ENCODE data around the gene PLEKHG4.

The PLEKHG4 gene

DNA sequence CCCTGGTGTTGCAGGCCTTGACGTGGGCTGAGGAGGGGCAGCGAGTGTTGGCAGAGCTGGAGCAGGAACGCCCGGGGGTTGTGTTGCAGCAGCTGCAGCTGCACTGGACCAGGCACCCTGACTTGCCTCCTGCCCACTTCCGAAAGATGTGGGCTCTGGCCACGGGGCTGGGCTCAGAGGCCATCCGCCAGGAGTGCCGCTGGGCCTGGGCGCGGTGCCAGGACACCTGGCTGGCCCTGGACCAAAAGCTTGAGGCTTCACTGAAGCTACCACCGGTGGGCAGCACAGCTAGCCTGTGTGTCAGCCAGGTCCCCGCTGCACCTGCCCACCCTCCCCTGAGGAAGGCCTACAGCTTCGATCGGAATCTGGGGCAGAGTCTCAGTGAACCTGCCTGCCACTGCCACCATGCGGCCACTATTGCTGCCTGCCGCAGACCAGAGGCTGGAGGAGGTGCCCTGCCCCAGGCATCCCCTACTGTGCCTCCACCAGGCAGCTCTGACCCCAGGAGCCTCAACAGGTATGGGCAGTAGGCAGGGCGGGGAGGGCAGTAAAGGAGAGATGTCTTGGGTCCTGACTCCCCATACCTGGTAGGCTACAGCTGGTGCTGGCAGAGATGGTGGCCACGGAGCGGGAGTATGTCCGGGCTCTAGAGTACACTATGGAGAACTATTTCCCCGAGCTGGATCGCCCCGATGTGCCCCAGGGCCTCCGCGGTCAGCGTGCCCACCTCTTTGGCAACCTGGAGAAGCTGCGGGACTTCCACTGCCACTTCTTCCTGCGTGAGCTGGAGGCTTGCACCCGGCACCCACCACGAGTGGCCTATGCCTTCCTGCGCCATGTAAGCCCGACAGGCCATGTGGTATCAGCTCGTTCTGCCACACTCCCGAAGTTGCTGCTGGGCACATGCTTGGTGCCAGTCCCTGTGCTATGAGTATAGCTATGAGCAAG, 5.6 kb downstream of the PLEKHG4 start:
- DNase-seq (ENCODE audit: low read depth), result no peak

DNA sequence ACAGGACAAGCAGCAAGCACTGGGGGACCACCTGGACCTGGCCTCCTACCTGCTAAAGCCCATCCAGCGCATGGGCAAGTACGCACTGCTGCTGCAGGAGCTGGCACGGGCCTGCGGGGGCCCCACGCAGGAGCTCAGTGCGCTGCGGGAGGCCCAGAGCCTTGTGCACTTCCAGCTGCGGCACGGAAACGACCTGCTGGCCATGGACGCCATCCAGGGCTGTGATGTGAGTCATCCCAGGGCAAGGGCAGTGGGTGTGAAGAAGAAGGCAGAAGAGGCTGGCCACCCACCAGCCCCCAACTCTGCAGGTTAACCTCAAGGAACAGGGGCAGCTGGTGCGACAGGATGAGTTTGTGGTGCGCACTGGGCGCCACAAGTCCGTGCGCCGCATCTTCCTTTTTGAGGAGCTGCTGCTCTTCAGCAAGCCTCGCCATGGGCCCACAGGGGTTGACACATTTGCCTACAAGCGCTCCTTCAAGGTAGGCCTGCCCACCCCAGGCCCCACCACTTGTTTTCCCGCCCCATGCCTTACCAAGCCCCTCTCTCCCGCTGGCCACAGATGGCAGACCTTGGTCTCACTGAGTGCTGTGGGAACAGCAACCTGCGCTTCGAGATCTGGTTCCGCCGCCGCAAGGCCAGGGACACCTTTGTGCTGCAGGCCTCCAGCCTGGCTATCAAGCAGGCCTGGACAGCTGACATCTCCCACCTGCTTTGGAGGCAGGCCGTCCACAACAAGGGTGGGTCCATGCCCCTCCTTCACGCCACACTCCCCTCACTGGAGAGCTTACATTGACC, 7.3 kb downstream of the PLEKHG4 start:
- no peak for DNase-seq (ENCODE audit: low read depth)

DNA sequence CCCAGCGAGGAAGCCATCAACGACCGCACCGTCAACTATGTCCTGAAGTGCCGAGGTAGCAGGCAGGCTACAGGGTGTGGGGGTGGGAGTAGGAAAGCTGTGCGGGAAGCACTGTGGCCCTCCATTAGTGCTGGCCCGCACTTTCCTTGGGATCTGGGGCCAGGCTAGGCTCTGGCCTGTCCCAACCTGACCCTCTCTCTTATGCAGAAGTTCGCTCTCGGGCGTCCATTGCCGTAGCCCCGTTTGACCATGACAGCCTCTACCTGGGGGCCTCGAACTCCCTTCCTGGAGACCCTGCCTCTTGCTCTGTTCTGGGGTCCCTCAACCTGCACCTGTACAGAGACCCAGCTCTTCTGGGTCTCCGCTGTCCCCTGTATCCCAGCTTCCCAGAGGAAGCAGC, 8.6 kb downstream of the PLEKHG4 start:
- no peak for DNase-seq (ENCODE audit: low read depth)

DNA sequence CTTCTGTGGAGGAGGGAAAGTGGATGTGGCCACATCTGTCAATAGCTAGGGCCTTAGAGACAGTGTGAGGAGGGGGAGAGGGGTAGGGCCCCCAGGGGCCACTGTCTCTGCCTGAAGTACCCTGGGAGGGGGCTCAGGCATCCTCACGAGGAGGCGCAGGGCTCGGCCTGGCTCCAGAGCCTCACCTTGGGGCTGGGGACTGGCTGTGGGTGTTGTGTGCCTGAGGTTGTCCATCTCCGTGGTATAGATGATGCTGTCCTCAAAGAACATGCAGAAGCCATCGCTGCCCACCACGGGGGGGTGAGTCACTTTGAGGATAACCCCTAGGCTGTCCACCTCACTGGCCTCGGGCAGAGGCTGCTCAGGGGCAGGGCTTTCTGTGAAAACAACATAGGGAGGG, 12.1 kb downstream of the PLEKHG4 start:
- no peak for DNase-seq (ENCODE audit: low read depth)

DNA sequence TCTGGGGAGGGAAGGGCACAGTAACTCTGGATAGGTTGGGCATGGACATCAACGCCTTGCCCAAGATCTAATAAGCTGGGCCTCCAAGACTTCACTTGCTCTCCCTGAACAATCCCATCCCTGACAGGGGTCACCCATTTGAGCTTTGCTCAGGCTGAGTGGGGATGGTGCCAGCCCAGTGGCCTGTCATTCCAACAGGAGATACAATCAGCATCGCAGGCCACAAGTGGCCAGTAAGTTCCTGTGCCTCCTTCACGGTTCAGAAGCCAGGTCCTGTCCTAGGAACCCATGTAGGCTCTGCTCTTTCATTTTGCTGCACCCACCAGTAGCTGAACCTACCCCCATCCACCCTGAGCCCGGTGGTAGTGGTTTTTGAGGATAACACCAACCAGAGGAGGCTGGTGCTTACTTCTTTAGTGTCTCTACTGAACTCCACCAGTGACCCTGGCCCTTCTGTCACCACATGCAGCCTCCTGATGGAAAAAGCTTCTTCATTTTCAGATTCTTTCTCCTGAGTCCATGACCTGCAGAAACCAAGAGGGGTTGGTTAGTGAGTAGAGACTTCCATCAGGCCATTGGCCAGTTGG, 14.9 kb downstream of the PLEKHG4 start:
- DNase-seq (ENCODE audit: low read depth), result no peak

DNA sequence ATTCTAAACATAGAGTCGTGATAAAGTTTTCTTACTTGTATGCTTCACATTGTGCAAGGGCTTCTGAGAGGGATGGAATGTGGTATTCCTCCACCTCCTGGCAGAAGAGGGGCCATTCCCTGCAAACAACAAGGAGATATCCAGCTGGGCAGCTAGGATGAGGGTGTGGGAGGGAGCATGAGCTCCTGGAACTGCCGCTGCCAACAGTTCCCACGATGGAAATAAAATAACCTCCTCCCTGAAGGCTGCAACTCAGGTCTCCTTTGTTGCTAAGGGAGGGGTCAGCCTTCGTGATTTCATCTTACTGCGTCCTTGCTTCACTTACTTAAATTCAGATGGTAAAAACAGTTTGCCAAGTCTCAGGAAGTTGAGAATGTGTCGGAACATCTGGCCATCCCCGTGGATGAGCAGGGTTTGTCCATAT, 15.6 kb downstream of the PLEKHG4 start:
- DNase-seq (ENCODE audit: low read depth), result peak; percentile 85

DNA sequence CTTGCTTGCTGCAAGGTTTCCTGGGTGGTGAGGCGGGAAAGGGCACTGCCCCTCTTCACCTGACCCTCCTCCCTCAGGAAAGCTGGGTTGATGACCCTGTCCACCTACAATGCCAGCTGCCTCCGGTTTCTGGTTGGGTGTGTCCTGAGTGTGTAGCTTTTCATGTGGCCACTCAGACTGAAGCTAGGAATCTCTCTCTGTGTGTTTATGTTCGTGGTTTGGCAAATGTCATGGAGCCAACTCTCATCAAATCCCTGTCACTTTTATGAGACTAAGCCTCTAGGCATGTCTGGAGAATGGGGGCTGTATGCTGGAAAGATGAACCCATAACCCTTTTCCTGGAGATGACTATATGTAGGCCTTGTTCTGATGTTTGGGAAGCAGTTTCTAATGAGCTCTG, 17.1 kb downstream of the PLEKHG4 start:
- peak; percentile 38 for DNase-seq (ENCODE audit: low read depth)

DNA sequence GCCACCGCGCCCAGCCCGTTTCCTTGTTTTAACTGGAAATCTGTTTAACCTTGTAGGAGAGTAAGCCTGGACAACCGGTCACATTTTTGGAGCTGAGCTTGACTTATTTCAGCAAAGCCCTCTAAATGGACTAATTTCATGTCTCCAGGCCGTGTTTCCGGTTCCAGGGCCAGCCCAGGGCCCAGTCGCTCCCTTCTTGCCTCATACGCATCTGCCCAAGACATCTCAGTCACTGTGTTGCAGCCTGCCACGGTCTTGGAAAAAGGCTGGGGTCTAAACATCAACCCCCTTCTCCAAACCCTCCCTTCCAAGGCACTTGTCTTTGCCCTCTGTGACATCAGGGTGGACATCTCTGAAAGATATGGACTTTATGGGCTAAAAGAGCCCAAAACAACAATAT, 18.9 kb downstream of the PLEKHG4 start:
- no peak for DNase-seq (ENCODE audit: low read depth)

DNA sequence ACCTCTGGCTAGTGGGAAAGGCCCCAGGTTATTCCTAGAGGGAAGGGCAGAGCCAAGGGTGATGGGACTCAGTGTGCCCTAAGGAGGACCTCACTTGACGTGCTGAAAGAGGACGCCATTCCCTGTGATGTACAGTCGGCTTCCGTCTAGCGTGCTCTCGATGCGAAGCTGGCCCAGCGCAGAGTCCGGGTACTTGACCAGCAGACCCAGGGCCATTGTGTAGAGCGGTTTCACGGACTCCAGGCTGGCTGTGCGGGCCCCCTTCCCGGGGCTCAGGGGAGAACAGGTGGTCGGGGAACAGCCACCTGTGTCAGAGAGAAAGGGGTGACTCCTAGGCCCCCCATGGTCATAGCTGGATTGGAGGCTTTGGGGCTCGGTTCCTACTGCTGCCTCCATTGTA, 19.9 kb downstream of the PLEKHG4 start:
- DNase-seq (ENCODE audit: low read depth), result no peak

DNA sequence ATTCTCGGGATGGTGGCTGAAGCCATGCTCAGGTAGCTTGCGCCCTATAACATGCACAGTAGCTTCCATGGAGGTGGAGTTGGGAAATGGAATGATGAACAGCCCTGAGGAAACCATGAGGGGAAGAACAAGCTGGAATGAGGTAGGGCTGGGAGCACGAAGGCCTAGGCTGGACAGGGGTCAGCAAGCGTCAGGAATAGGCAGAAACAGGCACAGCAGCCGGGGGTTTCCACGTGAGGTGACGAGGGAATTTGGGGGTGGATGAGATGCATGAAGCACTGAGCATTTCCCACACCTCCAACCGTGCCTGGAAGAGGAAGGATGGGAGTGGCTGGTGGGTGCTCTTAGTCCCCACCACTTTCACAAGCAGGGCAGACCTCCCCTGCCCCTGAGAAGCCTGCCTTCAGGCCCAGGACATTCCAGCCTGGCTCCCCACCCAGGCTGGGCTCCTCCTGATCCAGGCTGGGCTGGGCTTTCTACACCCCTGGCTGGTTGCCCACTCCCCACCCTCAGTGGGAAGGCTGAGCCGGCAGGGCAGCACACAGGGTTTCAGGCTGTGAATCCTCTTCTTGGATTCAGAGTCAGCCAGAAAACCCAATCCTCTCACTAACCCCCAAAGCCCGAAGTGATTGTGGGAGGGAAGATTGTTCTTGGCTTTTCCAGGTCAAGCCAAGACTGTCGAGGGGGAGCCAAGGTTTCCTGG, 21.9 kb downstream of the PLEKHG4 start:
- DNase-seq (ENCODE audit: low read depth), result no peak

DNA sequence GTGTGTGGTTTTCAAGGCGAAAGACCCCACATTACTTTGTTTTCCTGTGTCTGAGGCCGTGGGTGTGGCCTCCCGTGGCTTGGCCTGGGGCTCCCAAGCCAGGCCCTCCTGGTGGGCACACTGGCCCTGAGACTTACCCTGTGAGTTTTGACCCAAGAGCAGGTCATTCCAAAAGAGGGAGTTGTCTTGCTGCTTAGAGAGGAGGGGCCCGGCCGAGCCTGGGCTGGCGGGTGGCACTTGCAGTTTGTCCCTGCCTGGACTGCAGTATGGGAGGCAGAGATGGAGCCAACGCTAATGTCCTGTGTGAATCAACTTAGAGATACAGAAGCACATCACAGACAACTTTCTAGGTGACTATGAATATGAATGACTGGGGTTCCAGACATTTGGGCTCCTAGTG, 22.7 kb downstream of the PLEKHG4 start:
- no peak for DNase-seq (ENCODE audit: low read depth)

DNA sequence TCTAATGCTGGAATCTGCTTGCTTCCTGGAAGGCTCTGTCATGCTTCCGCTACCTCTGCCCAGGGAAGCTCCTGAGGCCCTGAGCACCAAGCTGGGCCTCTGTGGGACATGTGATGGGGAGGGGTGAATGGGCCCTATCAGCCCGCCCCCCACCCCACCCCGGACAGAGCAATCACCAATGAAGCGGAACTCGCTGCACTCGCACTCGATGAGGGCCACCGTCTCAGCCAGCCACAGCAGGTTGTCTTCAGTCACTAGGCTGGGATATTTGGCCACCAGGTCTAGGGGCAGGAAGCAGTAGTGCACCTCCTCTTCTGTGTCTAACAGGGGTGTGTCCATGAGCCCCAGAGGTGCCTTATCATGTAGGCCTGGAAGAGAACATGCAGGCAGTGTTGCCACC, 23.6 kb downstream of the PLEKHG4 start:
- DNase-seq (ENCODE audit: low read depth), result no peak

DNA sequence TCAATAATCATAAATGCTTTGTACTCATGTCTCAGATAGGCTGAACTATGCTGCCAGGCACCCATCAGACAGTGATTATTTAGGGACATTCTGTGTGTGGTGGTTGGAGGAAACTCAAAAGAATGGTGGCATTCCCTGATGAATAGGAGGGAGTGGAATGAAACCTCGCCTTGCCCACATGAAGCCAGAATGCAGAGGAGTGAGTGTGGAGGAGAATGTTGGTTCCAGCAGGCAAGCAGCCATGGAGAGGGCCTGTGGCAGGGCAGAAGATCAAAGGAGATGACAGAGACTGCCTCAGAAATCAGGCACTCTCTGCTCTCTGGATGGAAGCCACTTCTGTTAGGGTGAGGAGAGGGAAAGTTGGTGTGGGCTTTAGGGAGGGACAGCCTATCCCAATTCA, 24.7 kb downstream of the PLEKHG4 start:
- DNase-seq (ENCODE audit: low read depth), result no peak

DNA sequence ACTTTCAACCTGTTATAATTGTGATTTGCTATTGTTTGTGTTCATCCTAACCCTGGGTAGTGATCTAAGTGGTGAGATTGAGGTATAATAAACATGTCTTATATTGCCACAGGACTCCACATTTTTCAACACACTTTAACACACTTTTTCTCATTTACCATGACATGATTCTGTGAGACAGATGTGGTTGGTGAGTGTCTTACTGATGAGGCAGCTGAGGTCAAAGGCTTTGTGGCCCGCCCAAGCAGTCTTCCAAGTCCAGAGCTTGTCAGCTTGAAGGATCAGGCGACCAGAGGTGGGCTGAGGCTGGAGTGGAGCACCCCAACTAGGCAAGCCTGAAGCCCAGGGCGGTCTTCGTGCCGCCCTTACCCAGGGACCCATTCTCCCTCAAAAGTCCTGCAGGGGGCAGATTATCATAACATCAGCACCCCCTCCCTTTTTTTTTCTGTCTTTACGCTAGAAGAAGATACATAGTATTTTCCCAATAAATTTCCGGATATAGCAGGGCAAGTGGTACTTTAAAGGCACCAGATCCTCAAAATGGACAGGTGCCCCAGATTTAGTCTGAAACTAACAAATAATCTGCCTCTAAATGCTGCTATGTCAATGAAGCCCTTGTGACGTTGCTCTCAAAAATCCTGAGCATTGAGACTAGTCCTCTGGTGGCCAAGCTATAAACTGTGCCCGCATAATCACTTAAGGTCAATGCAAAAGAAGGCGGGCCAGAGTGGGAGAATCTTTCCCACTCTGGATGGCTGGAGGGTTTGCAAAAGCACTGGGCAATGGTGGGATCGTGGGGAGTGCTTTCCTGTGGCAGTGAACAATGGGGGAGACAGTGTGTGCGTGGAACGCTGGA, 26.1 kb downstream of the PLEKHG4 start:
- no peak for DNase-seq (ENCODE audit: low read depth)

DNA sequence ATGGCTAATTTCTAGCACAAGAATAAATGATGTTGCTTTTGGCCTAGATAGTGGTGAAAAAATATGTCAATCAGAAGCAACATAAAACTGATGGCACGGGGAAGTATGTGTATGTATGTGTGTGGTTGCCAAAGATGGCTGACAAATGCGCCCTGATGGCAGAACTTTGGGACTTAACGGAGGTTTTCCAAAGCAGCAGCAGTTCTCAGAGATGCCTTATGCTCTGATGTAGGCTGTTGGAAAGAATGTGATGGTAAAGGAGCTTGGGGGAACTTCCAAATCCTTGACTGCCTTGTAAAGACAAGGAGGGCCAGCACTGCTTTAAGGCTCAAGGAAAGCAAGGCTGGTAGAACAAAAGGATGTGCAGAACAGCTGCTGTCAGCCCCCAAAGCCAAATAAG, 31.2 kb downstream of the PLEKHG4 start:
- no peak for DNase-seq (ENCODE audit: low read depth)

DNA sequence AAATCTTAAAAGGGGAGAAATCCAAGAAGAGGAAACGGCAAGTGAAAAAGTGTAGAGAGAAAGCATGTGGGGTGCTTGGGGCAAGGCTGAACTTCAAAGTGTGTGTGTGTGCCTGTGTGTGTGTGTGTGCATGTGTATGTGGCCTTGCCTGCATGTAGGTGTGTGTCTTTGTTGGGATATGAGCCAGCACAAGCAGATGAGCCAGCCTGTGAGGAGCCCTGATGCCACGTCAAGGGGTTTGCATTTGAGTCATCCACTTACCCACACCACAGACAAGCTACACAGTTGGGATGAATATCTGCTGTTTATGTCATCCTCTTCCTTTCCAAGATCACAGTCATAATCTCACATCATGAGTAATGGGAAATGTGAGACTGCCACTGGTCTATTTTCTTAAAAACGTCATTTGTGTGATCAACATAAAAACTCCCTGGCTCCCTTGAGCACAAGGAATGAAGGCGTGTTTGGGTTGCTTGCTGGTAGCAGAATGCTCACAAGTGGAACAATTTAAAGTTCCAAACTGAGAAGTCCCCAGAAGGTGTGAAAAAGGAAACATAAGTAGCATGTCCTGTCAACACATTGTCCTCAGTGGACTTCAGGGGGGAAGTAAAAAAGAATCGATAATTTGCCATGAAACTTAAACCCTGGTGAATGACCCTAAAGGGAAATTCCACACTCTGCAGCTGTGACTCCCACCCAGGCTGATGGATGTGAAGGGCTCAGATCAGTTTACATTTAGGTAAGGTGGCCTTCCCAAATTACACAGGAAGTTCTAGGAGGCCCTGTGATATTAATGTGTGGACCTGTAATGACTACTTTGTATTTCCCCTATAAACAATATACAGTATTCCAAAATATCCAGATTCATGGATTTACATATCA, 32.5 kb downstream of the PLEKHG4 start:
- peak; percentile 100 for DNase-seq (ENCODE audit: low read depth)

DNA sequence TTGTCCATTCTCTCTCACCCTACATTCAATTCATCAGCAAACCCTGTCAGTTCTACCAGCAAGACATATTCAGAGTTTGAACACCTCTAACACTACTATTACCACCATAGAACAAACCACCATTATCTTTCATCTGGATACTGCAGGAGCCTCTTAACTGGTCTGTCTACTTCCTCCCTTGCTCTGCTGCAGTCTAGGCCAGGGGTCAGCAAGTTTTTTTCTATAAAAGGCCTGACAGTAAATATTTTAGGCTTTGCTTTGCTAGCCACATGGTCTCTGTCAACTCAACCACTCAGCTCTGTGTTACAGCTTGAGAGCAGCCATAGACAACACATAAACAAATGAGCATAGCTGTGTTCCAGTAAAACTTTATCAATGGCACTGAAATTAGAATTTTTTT, 33.4 kb downstream of the PLEKHG4 start:
- DNase-seq (ENCODE audit: low read depth), result peak; percentile 47

DNA sequence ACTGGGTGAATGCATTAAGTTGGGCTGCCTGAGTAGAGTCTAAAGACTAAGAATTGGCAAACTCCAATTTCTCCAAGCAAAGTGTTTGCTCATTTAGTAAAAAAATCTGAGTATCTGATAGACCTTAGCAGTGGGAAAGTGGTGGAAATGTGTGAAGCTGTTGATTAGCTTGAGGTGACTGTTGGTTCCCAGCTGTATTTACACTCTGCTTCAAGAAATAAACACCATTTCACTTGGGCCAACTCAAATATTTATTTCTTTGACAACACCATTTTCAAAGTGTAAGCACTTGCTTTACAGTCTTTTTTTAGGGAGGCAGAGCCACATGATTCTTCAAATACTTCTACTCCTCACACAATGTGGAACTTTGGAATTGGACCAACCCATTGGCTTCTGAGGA, 38.5 kb downstream of the PLEKHG4 start:
- no peak for DNase-seq (ENCODE audit: low read depth)

DNA sequence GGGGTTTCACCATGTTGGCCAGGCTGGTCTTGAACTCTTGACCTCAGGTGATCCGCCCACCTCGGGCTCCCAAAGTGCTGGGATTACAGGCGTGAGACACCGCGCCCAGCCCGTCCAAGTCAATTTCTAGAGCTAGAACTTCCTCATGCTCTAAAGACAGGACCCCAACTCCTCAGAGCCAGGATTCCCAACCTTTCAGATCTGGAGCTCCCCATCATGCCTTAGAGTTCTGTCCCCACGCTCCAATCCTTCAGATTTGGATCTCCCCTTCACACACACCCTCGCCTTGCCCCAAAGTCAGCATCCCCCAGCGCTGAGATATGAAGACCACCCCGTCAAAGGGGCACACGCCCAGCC, 46.8 kb downstream of the PLEKHG4 start:
- DNase-seq (ENCODE audit: low read depth), result no peak
